T-helper 1 cell (primary cell): ENCODE measurements around the gene PSEN2.

ENCODE experiments used
- DNase-seq, 5 donors: peaks; one replicate each; pipeline ENCODE4 v3.0.0-alpha.2; 2012 to 2020

Gene PSEN2

GRCh38 chr1:226865590-226865989 lies 4.8 kb upstream of the PSEN2 start:
- DNase-seq: no peak

DNA sequence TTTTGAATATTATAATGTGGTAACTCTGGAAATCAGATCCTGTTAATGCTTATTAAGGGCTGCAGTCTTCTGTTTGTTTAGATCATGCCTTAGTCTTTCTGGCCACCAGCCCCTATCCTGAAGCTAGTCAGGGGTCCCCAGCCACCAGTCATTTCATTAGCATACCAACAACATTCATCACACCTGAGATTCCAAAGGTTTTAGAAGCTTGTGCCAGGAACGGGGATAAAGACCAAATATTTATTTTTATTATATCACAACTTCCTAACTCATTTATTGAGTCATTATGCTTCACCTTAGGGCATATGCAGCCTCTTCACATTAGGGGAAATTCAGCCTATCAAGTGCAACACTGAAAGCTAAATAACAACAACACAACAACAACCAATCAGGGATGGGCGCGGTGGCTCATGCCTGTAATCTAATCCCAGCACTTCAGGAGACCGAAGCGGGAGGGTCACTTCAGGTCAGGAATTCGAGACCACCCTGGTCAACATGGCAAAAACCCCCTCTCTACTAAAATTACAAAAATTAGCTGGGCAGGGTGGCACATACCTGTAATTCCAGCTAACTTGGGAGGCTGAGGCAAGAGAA lies 2.9 kb upstream of the PSEN2 start:
- DNase-seq: no peak

DNA sequence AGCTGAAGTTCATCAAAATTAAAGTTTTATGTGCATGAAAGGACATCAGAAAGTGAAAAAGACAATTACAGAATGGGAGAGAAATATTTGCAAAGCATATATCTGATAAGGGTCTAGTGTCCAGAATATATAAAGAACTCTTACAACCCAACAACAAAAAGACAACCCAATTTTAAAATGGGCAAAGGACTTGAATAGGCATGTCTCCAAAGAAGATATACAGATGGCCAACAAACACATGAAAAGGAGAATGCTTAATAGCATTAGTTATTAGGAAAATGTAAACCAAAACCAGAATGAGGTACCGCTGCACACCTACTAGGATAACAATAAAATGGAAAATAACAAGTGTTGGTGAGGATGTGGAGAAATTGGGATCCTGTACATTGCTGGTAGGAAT lies 1.7 kb upstream of the PSEN2 start:
- no peak for DNase-seq

- no peak for DNase-seq
Observed at GRCh38 chr1:226870026-226870400, 403 bp upstream of the PSEN2 start.

- no peak for DNase-seq
Observed at GRCh38 chr1:226871636-226872327, 1.4 kb downstream of the PSEN2 start.

DNA sequence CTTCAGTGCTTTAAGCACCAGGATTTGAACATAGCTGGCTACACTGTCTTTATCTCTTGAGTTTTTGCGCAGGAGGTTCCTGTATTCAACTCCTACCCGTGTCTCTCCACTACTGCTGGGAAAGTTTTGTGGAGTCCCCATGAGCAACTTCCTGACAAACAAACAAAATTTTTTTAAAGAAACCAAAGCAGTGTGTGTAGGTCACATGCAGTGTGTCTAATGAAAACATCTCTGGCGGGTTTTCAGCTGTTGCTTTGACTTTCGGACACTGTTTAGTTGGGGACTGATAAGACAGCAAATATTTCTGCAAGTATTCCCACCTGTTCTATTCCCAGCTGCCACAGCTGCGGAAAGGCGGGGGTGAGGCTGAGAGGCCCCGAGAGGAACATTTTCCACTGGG lies 2.0 kb downstream of the PSEN2 start:
- DNase-seq: no peak

DNA sequence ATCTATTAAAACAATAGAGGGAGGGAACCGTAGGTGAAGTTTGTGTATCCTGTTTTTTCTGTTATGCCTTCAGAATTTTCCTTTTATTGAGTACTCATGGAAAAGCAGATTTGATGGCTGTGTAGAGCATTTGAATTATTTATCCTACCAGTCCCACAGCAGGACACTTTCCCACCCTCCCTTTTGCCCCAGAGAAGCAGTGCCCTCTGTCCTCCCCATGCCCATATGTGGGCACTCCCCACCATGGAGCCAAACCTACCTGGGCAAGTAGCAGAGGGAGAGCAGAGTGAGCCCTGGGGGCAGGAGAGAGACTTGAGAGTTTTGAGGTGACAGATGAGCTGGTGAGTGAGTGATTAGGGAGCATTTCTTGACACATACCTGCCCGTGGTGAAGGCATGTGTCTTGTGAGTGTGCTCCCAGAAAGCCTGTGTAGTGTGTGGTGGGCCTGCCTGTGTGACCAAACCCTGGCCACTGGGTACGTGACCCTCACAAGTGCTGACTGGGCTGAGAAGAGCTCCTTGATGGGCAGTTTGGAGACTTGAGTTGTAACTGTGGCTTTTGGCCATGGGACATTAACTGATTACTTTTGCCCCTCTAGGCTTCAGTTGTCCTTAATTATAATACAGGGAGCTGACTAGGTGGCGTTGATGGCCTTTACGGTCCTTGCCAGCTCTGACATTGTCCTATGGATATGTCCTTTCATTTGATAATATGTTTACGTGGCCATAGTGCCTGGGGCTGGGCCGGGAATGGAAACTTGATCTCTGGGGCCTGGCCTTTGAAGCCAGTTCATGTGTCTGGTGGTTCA lies 3.6 kb downstream of the PSEN2 start:
- DNase-seq: no peak

GRCh38 chr1:226874579-226875425 lies 4.4 kb downstream of the PSEN2 start:
- no peak for DNase-seq

- no peak for DNase-seq
Observed at GRCh38 chr1:226875641-226876295, 5.4 kb downstream of the PSEN2 start.

GRCh38 chr1:226877669-226878068 lies 7.3 kb downstream of the PSEN2 start:
- no peak for DNase-seq

GRCh38 chr1:226880372-226881287 lies 10.2 kb downstream of the PSEN2 start:
- DNase-seq: no peak

DNA sequence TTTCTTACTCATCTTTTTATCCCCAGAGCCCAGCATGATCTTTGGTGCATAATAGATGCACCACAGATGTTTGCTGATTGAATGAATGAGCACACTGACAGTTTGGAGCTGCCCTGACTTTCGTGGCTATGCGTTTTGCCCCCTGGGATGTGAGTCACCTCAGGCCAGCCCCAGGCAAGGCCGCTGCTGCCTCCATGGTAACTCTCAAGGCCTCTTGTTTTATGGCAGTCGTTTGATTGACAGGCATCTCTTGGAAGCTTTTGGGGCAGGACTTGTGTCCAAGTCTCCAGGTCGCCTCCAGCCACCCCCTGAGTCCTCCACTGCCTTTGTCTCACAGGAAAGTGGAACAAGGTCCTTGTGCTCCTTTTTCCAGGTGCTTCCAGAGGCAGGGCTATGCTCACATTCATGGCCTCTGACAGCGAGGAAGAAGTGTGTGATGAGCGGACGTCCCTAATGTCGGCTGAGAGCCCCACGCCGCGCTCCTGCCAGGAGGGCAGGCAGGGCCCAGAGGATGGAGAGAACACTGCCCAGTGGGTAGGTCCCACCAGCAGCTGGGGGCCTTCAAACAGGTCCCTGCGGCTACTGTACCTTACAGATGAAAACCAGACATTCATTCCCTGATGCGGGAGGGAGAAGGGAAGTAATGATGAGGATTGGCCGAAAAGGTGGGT lies 11.2 kb downstream of the PSEN2 start:
- no peak for DNase-seq

DNA sequence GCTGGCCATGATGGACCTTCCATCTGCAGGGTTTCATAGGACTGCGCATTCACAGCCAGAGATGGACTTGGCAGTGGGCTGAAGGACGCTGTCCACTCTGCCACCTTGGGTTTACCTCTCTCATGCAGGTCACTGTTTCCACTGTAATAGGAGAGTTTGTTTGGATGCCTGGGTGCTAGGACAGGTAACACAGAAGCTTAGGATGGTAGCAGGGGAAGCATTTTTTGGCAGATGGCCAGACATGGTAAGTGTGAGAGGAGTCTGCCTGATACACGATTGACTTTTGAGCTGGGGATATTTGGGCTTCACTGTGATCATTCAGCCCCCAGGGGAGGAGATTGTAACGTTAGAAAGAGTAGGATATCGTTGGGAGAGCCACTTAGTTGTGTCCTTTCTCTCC lies 11.8 kb downstream of the PSEN2 start:
- DNase-seq: peak in 2 of 5 donors; percentile 27 to 32

DNA sequence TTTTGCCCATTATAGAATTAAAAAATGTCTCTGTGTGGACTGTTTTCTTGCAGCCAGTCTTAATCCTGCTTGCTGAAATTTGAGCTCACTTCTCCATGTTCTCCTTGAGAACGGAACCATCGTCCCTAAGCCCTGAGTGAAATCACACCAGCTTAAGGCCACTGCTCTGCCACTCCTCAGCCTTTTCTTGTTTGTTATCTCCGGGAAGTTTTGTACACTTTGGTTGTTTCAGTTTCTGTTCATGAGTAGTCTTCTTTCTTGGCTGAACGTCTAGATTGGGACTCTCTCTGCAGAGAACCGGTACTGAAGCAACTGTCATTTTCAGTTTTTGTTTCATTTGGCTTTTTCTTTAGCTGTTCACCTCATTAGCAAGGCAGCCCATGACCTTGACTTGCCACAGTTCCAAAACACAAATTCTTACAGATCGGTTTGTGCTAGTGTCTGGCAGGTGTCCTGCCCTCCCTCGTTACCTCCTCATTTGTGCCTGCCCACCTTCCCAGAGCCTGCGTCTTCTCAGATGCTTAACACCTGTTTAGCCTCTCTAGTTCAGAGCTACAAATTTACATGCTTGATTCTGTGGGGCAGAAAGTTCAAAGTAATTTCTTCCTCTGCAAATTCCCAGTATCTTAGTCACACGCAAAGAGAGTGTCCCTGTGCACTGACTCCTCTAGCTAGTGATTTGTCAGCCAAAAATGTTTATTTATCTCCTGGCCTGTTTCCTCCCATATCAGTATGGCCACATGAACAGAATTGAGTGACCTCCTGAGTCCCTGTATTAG lies 12.4 kb downstream of the PSEN2 start:
- DNase-seq: peak in 1 of 5 donors; percentile 87

DNA sequence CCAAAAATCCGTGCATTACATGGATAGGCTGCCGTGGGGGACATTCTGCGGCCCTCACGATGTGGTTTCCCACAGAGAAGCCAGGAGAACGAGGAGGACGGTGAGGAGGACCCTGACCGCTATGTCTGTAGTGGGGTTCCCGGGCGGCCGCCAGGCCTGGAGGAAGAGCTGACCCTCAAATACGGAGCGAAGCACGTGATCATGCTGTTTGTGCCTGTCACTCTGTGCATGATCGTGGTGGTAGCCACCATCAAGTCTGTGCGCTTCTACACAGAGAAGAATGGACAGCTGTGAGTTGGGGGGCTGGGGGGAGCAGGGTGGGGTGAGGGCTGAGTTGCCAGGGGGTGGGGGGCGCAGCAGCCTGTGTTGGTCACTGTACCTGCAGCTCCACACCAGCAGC lies 13.2 kb downstream of the PSEN2 start:
- DNase-seq: no peak

DNA sequence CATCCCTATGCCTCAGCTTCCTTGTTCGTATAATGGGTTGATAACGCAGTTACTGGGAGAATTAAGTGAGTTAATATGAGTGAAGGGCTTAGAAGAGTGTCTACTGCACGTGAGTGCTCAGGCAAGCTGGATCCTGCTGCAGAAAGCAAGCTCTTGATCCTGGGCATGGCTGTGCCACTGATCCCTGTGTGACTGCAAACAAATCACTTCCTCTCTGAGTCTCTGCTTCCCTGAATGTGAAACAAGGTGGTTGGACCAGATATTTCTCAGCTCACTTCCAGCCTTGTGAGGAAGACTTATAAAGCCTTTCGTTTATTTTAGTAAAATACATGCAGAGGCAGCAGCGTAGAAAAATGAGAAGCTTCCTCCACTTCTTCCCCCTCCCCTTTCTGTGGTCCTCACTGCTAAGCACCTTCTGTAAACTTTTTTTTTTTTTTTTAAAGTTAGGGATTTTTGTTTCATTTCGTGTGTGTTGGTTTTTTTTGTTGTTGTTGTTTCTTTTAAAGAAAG lies 13.8 kb downstream of the PSEN2 start:
- peak in 1 of 5 donors; percentile 9 for DNase-seq

GRCh38 chr1:226884966-226885820 lies 14.8 kb downstream of the PSEN2 start:
- no peak for DNase-seq

GRCh38 chr1:226886122-226886901 lies 15.9 kb downstream of the PSEN2 start:
- no peak for DNase-seq
